ENCODE results near the gene TMEM247.

The TMEM247 gene

DNA sequence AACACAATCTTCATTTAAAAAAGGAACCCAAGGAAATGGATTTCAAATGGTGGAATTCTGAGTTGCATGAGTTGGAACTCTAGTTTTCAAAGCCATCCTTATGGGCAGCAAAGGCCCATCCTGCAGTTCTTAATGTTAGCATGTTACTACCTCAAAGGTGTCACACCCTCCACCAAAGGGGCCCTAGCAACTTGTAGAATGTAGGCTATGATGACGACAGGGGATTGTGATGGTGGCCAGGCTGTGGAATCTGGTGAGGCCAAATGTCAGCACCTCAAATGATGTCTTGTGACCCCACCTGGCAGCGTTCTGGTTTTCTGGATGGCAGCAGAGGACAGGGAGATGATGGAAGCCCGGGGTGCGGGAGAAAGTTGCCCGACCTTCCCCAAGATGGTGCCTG is at the start of gene TMEM247:
TSS of gene TMEM247 (plus strand) at position 301 of the 400 bp plus-strand sequence.
- DNase-seq (ENCODE audit: low spot score), result no peak

DNA sequence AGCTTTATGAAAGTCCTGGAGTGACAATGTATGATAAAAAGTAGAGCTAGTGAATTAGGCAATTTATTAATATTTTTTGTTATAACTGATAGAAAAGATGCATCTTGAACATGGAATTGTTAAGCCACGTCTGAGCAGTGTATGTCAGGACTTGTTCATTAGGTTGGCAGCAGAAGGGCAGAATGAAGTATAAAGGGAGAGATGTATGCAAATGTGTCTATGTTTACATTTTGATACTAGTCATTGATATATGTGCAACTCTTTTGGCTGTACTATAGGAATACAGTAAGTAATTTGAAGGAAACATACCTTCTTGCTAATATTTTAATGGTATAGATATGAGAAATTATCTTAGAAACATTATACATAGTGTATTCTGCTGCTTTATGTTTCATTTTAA is 49.0 kb upstream of the TMEM247 start:
- DNase-seq (ENCODE audit: low spot score), result no peak

DNA sequence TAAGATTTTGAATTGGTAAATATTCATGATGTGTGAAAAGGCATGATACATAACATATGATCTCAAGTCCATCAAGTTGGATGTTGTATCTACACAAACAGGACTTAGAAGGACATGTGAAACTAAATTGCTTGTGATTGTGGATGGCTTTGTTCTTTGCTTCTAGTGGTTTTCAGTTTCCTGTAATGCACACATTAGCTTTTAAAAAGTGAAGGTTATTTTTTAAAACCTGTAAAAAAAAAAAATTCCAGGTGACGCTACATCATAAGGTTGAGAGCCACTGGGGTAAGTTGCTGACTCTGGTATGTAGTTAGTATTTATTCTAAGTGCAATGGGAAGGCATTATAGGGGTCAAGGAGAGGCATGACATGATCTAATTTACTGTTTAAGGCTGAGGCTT is 48.4 kb upstream of the TMEM247 start:
- DNase-seq (ENCODE audit: low spot score), result no peak

DNA sequence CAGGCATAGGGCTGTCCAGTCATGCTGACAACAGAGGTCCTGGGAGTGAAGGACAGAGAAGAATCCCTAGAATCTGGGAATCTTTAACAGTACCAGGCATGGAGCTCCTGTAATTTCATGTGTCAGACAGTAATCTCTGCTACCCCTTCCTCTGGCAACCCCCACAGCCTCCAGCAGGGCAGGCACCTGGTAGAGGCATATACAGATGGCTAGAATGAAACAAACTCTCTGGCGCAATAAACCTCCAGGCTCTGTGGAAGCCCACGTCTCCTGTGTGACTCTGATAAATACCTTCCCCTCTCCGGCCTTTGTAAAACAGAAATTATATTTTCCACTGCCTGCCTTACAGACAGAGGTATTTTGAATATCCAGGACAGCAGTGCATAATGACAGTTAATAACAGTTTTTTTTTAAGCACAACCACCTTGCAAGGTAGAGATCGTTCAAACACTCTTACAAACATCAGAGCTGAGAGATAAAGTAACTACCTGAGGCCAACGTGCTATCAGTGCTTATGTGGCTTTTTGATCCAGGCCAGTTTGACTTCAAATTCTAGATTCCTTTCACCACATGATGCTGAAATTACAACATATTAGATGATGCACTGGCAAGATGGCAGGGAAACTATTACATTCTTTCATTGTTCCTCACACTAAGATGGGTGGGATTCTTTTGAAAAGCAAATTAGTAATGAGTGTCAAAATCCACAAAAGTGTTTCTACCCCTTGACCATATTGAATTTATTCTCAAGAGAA is 47.7 kb upstream of the TMEM247 start:
- no peak for DNase-seq (ENCODE audit: low spot score)

DNA sequence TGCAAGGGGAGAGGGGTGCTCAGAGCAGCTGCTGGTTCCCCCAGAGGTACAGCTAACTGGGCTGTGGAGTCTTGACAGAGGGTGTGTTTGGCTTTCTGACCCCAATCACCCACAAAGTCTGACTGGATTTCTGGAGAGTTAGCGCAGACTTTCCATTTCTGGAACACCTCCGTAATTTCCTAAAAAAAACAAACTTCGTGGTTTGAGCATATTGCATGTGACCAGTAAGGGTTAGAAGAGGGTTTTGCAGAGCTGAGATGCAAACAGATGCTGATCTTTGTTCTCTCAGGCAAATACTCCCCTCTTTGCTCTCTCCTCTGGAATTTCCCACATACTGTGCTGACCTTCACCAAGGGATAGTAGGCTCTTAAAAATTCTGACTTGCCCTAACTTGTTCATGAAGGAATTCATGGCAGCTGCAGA is 44.5 kb upstream of the TMEM247 start:
- no peak for DNase-seq (ENCODE audit: low spot score)

DNA sequence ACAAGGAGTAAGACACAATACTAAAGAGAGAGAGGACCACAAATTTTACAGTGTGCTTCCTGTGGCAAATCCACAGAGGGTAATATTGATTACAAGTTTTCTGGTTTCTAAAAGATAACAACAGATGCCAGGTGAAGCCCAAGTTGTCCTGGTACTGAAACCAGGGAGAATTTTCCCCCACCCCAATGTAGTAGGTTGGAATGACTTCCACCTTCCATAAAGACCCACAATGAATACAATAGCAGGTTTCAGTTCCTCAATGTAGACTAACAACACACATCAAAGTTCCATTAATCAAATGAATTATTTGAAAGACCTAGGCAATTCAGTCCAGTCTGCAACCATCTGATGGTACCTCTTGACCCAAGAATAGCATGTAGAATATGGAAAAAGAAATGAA is 44.0 kb upstream of the TMEM247 start:
- DNase-seq (ENCODE audit: low spot score), result no peak

DNA sequence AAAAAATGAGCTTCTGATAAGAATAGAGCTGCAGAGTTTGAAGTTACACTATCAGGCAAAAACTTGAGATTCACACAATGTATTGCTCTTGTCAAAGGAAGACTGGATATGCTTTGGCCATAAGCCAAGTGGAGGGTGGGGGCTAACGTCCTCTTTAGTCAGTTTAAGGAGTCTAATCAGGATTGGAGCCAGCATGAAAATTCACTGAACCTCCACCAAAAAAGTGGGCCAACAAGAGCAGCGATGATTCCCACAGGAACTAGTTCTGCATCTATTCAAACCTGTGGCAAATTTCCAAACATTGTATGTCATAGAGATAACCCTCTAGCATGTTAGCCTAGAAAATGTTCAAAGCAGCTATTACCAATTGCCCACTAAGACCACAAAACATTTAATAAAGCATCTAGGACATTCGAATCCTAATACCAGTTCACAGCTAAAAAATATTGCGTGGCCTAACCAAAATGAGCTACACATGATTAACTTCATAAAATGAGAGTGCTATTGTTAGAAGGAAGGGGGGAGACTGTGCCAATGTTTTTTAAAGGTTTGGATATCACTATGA is 43.5 kb upstream of the TMEM247 start:
- no peak for DNase-seq (ENCODE audit: low spot score)

DNA sequence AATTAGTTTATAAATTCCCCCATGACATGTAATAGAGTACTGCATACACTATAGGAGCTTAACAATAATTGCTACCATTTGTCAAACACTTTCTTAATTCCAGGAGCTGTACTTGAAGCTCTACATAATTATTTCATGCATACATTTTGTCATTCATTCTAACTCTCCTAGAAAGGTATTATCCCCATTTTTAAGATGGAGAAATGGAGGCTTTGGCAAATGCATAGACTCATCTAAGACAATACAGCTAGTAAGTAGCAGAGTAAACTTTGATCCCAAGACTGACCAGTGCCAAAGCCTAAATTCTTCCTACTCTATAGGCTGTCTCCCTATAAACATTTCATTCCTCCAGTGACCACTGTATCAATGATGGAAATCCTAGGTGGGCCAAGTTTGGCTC is 42.6 kb upstream of the TMEM247 start:
- DNase-seq (ENCODE audit: low spot score), result no peak

DNA sequence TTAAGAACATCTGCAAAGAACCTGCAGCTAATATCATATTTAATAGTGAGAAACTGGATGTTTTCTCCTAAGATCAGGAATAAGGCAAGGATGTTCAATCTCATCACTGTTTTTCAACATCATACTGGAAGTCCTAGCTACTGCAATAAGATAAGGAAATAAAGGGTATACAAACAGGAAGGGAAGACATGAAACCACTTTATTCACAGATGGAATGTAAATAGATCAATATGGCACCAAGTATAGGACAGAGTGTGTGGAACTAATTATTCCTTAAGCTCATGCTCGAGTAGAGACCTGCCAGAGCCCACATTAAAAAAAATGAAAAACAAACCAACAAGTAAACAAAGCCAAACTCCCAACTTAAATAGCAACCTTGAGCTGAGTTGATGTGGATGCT is 41.3 kb upstream of the TMEM247 start:
- no peak for DNase-seq (ENCODE audit: low spot score)

DNA sequence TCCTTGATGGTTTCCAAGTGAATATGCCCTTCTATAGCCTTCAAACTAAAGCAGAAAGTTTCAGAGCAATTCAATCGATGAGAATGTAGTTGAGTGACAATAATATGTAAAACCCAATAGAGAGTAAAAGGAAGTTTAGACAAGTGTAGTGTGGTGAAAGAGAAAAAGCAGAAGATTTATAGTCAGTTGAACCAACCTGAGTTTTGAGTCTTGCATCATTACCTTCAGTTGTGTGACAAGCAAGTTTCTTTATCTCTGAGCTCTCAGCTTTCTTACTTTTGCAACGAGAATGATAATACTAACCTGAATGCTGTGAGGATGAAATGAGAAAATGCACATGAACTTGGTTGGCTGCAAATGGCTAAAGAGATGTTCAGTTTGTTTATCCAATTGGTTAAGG is 40.6 kb upstream of the TMEM247 start:
- no peak for DNase-seq (ENCODE audit: low spot score)

DNA sequence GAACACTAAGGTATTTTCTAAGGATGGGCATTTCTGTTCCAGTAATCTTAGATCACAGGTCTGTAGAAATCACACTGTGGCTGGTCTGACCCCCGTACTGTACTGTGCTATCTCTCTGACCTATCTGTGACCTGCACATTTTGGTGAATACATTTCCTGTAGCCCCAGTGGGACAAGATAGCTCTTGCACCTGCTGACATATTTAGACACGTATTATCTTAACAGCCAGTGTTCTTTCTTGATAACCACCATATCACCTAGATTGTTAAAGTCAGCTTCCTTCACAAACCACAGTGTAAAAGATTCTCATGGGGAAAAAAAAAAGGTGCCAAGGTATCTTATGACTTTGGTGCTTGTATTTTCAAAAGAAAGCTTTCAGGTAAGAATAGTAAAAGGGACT is 39.8 kb upstream of the TMEM247 start:
- DNase-seq (ENCODE audit: low spot score), result no peak

DNA sequence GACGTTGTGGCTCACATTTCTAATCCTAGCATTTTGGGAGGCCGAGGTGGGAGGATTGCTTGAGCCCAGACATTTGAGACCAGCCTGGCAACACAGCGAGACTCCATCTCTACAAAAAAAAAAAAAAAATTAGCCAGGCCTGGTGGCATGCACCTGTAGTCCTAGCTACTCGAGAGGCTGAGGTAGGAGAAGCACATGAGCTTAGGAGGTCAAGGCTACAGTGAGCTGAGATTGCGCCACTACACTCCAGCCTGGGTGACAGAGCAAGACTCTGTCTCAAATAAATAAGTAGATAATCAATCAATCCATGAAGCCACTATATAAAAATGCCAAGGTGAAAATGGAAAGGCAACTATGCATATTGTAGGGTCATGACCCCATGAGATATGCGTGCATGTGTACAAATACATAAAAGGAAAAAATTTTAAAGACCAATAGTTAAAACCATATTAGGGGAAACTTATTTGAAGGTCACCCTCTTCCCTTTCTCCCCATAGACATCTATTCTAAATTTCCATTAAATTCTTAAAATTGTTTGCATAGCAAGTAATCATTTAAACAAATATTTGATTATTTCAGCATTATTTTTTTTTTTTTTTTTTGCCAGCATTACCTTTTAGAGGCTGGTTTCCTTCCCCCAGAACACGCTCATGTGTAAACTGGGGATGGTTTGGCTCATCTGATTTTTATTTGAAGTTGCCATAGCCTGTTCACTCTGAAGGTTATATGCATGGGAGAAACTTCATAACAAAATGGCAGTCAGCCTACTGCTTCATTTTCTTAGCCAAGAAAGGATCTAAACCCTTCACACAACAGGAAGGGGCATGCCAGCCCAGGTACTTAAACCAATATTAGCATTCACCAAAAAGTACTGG is 37.3 kb upstream of the TMEM247 start:
- no peak for DNase-seq (ENCODE audit: low spot score)

DNA sequence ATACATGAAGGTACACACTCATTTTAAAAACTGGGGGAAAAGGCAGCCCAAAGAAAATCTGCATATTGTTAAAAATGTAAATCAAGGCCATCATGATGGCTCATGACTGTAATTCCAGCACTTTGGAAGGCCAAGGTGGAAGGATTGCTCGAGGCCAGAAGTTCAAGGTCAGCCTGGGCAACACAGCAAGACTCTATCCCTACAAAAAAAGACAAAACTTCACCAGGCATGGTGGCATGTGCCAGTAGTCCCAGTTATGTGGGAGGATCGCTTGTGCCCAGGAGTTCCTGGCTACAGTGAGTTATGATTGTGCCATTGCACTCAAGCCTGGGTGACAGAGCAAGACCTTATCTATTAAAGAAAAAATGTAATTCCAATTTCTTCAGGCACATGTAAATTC is 34.6 kb upstream of the TMEM247 start:
- DNase-seq (ENCODE audit: low spot score), result no peak

DNA sequence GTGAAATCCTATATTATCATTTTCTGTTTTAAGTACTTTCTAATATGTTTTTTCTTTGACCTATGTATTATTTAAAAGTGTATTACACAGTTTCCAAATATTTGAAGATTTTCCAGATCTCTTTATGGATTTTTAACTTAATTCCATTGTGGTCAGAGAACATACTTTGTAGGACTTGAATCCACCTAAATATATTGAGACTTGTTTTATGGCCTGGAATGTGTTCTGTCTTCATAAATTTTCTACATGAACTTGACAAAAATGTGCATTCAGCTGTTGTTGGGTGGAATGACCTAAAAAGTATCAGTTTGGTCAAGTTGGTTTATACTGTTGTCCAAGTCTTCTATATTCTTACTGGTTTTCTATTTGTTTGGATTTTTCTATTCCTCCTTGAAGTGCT is 33.8 kb upstream of the TMEM247 start:
- no peak for DNase-seq (ENCODE audit: low spot score)

DNA sequence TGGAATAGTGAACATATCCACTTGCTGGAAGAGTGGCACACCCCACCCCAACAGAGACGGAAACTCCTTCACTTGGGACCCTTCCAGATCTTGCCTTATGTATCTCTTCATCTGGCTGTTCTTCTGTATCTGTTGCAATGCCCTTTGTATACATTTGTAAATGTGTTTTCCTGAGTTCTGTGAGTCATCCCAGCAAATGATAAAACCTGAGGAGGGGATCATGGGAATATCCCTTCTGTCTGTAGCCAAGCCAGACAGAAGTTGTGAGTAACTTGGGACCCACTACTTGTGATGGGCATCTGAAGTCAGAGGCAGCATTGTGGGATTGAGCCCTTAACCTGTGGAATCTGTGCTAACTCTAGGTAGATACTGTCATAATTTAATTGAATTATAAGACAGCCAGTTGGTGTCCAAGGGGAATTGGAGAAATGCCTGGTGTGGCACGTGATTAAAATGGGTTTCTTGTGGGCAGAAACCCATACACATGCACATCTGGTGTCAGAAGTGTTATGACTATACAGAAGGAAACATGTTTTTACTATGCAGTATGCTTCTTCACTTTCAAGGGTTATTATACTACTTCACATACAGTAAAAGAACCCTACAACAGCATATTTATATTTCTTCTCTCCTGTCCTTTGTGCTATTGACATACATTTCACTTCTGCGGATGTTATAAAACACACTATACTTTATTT is 32.3 kb upstream of the TMEM247 start:
- DNase-seq (ENCODE audit: low spot score), result no peak

DNA sequence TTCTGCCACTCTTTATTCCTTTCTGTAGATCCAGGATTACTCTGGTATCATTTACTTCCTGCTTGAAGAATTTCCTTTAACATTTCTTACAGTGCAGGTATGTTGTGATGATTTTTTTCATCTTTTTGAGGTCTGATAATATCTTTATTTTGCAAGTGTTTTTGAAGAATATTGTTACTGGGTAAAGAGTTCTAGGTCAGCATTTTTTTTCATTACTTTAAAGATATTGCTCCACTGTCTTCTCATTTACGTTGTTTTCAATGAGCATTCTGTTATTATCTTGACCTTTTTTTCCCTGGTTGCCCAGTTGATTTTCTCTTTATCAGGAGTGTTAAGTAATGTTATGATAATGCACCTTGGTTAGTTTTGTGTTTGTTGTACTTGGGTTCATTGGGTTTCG is 31.7 kb upstream of the TMEM247 start:
- DNase-seq (ENCODE audit: low spot score), result no peak

DNA sequence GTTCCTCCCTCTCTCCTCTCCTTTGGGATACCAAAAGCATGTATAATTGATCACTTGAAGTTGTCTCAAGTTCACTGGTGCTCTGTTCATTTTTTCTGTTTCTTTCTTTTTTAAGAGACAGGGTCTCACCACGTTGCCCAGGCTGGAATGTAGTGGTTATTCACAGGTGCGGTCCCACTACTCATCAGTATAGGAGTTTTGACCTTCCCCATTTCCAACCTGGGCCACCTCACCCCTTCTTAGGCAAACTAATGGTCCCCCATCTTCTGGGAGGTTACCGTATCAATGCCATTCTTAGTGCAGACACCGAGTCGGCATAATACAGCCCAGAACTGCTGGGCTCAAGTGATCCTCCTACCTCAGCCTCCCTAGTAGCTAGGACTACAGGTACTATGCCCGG is 31.3 kb upstream of the TMEM247 start:
- no peak for DNase-seq (ENCODE audit: low spot score)

DNA sequence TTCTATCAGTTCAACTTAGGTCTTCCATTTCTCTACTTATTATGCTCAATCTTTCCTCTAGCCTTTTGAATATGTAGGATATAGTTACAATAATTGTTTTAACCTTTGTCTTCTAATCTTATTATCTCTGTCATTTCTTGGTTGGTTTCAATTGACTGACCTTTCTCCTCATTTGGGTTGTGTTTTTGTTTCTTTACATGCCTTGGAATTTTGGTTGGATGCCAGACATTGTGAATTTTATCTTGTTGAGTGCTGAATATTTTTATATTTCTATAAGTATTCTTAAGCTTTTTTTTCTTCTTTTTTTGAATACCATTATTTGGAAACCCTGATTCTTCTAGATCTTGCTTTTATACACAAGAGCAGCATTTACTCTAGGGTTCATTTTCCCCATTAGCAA is 30.7 kb upstream of the TMEM247 start:
- no peak for DNase-seq (ENCODE audit: low spot score)

DNA sequence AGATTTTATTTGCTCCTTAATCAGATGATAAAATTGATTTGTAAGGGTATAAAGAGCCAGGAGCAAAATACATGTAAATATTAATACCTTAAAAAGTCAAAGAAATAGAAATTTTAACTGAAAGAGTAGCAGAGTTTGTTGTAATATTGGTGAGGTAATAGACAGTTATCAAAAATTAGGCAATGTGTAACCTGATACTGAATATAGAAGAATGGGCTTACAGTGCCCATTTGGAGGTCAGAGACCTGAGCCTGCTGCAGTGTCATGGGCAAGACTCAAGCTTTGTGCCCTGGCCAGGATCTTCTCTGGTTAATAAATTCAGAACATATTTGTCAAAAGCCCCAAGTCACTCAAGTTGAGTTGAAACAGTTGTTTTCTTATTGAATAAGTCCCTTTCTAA is 29.7 kb upstream of the TMEM247 start:
- DNase-seq (ENCODE audit: low spot score), result no peak

DNA sequence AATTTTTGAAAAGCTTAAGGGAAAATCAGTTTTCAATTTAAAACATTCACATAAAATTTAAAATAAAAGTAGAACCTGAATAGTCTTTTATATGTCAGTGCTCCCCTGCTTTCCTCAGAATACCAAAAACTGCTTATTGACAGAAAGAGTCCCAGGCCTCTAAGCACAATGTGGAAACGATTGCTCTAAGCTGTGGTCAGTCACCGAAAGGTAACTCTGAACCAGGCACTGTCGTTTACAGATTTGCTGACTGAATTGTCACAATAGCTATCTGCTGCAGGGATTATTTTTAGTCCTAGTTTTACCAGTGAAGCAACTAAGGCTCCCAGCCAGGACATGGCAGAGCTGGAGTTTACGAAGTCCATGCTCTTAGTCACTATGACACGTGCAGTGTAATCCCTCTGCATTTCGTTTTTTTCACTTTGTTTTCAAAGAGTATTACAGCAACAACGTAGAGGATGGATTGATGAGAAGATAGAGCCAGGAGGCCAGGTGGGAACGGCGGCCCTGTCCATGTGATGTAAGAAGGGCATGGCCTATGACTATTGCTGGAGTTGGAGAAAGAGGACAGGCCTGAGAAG is 28.1 kb upstream of the TMEM247 start:
- no peak for DNase-seq (ENCODE audit: low spot score)

DNA sequence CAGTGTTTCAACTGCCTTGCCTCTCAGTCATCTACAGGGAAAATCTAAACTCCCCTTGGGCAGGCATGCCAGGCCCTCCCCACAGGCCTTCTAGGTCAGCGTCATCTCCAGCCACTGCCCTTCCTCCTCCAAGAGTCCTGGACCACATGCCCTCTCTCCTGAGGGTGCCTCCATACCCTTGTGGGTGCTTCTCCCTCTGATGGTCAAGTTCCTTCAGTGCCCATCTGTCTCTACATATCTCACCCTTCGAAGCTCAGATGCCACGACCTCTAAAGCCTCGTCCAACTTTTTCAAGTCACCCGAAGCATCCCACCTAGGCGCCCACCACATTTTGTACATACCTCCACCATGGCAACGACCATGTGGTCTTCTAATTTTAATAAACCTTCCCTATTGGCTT is 22.6 kb upstream of the TMEM247 start:
- DNase-seq (ENCODE audit: low spot score), result no peak

Measured in HuH-7 (cell line).